Kidney (tissue), 14 donors: Measurements from ENCODE around the gene CCDC92B. TPM values are rescaled to one million over a fixed set of nuclear protein-coding genes. Genes with fewer than 3 reads are reported as not detected.

Source experiments
- DNase-seq, 5 donors: peaks; one replicate each; pipeline ENCODE4 v3.0.0-alpha.2; 2013 to 2020
- FAIRE-seq: peaks from 2 replicates; lab custom pipeline; 2012; peaks lifted over from hg19 to GRCh38; lab: Jason Lieb, UNC
- H3K27ac ChIP-seq, 2 donors: one replicate each; pipeline ENCODE4 v1.7.0; 2013; ENCODE audit warnings: low read depth in 2 of 2, low read length in 2 of 2, inconsistent platforms in 1 of 2
- H3K27me3 ChIP-seq: one replicate; pipeline ENCODE4 v1.7.1; 2013; ENCODE audit warnings: low read length, inconsistent platforms; ENCODE audit not compliant: control insufficient read depth, insufficient read depth
- H3K36me3 ChIP-seq, 3 donors: one replicate each; pipeline versions ENCODE4 v1.7.0 to v1.7.1; 2013; ENCODE audit warnings: low read length in 3 of 3, control low read depth in 1 of 3, inconsistent platforms in 1 of 3; ENCODE audit not compliant: insufficient read depth in 3 of 3, control insufficient read depth in 2 of 3
- H3K4me1 ChIP-seq, 3 donors: one replicate each; pipeline versions ENCODE4 v1.7.0 to v1.7.1; 2013; ENCODE audit warnings: low read length in 3 of 3, inconsistent platforms in 1 of 3, low read depth in 1 of 3; ENCODE audit not compliant: control insufficient read depth in 2 of 3, insufficient read depth in 2 of 3
- H3K4me3 ChIP-seq, 3 donors: one replicate each; pipeline versions ENCODE4 v1.7.0 to v1.8.1; 2013; ENCODE audit warnings: low read length in 3 of 3, control low read depth in 1 of 3, inconsistent platforms in 1 of 3
- H3K9ac ChIP-seq, 3 donors: one replicate each; pipeline versions ENCODE4 v1.7.0 to v1.7.1; 2013; ENCODE audit warnings: low read length in 3 of 3, control low read depth in 1 of 3, inconsistent platforms in 1 of 3
- H3K9me3 ChIP-seq, 3 donors: one replicate each; pipeline versions ENCODE4 v1.7.0 to v1.7.1; 2013; ENCODE audit warnings: low read length in 3 of 3, control low read depth in 1 of 3, inconsistent platforms in 1 of 3; ENCODE audit not compliant: control insufficient read depth in 2 of 3, insufficient read depth in 1 of 3
- CTCF ChIP-seq: IDR thresholded peaks from 3 replicates; pipeline ENCODE4 v1.5.1; 2012; ENCODE audit warnings: mild to moderate bottlenecking, moderate library complexity, borderline replicate concordance; ENCODE audit not compliant: insufficient read depth; ENCODE audit errors: extremely low read depth
- intact Hi-C: fragments of 100-400 bp; cut with DNase I; formaldehyde crosslinking; loops from one replicate; pipeline ENCODE4 v1.11.1; 2022
- polyA plus RNA-seq: library from polyadenylated mRNA; stranded (reverse); fragments of 350-450 nt; fragmentation: Illumina TruSeq; extraction: RNeasy Lipid Tissue Mini Kit (QIAGEN cat#74804); gene quantifications from one replicate; pipeline ENCODE4 v1.2.3, GENCODE V29; 2014; ENCODE audit warnings: low read depth, low replicate concordance; ENCODE audit not compliant: insufficient read depth
- total RNA-seq: library from RNA; stranded (reverse); fragmentation: NEBNext Ultra II Directional; extraction: Animal tissue kit (Norgen Biotek cat#: 25700); gene quantifications from one replicate; pipeline ENCODE4 v1.2.1, GENCODE V29; 2021
- donor health status: control.
- donor health status: control.
- donor health status: control.
- donor health status: control.
- donor health status: control.
- donor health status: DM: yes; HTN: yes; CAD: no.
- donor health status: Normal renal cell carcinoma (clear cell type).

Gene CCDC92B
- total and polyA plus RNA-seq, 2 donors from 2014 or later, result 0.11 to 1.0 TPM

DNA sequence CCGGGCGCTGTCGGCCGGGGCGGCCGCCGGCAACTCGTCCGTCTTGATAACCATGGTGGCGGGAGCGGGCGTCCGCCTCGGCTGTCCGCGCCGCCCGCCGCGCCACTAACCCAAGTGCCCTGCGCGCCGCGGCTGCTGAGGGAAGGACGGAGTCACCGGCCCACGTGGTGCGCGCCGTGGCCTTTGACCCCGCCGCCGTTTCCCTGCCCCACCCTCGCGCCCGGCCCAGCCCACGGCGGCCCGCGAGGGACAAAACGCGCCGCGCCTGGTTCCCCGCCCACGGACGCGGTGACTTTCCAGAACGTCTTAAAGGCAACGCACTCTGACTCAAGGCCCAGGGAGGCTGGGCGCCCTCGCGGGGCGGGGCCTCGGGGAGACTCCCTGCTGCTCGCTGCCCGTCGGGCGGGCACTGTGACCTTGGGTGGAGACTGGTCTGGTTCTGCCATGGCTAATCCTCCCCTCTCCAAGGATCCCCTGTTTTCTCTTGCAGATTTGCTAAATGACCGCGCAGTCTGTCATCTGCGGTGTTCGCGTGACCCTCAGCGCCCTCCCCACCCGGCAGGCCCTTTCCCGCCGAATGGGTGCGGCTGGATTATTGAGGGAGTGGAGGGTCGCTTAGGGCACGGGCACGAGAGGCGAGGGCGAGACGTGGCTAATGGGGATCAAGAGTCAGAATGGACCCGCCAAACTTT is 37.7 kb downstream of the CCDC92B start, which contains the start of gene CLUH:
TSS of gene CLUH (minus strand) at position 157 of the 692 bp plus-strand sequence. CDS start at position 54, 103 bp downstream.
- Histone ChIP-seq H3K4me1 (peaks cover 0 to 50% (median 22%) of the 10 kb centered on the region in 3 donors), H3K36me3 (no peaks in the 10 kb centered on the region), H3K9ac (peak within 1 kb of the TSS; percentile 66 to 98 (median 93)), H3K9me3 (no peaks in the 10 kb centered on the region), H3K27ac (peak within 1 kb of the TSS; percentile 94), H3K27me3 (no peaks in the 10 kb centered on the region), H3K4me3 (peak within 1 kb of the TSS; percentile 78 to 91 (median 86))
- DNase-seq, result peak; percentile 95 to 99 (median 97)
- intact Hi-C loops, result no loop called here
- no peak for TF ChIP-seq CTCF
- FAIRE-seq, result no peak

GRCh38 chr17:2710803-2711607 is 38.4 kb downstream of the CCDC92B start:
- intact Hi-C loops, result no loop called here
- TF ChIP-seq CTCF, result no peak
- H3K36me3 ChIP-seq, result no peaks in the 10 kb centered on the region
- no peak for FAIRE-seq
- peak overlapping the region; percentile 75 to 94 for H3K27ac ChIP-seq
- peaks cover 0 to 50% (median 27%) of the 10 kb centered on the region in 3 donors for H3K4me1 ChIP-seq
- H3K4me3 ChIP-seq, result peak overlapping the region; percentile 45 to 91 (median 82)
- DNase-seq, result peak in 4 of 5 donors; percentile 19 to 84 (median 45)
- H3K9ac ChIP-seq, result peak overlapping the region; percentile 2 to 98 (median 58)
- no peaks in the 10 kb centered on the region for H3K9me3 ChIP-seq
- H3K27me3 ChIP-seq, result no peaks in the 10 kb centered on the region

DNA sequence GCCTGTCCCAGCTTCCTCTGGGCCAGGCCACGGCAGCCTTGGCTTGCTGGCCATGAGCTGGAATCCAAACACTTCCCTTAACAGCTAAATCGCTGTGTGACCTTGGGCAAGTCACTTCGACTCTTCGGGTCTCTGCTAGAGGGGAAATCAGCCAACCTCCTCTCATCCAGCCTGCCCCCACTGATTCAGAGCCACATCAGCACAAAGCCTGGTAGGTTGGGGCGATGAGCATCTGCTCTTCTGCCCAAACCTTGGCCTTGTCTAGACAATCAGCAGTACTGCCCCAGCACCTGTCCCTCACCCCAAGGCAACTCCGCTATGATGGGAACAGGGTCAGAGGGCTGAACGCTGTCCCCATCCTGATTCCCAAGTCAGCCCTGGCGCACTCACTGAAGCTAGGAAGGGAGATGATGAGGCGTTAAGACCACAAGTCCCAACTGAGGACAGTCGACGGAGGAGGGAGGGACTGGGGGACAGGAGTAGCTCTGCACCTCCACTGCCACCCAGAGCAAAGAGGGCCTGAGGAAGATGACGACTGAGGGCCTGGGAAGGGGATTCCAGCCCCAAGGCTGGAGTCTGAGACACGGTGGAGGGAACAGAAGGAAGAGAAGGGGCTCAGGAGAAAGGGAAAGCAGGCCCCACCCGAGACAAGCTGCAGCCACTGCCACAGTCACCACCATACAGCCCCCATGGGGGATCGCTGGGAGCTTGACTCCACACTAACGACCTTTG is 39.2 kb downstream of the CCDC92B start:
- Histone ChIP-seq H3K4me1 (peaks cover 0 to 53% (median 29%) of the 10 kb centered on the region in 3 donors), H3K9me3 (no peaks in the 10 kb centered on the region), H3K27ac (peak overlapping the region; percentile 85 to 94), H3K36me3 (no peaks in the 10 kb centered on the region), H3K4me3 (peak overlapping the region; percentile 45 to 91 (median 82)), H3K9ac (peak overlapping the region in 2 of 3 donors; percentile 58 to 98), H3K27me3 (no peaks in the 10 kb centered on the region)
- FAIRE-seq (no peak), DNase-seq (peak in 1 of 5 donors; percentile 66)
- TF ChIP-seq CTCF, result no peak
- intact Hi-C loops, result no loop called here
